ENCODE data around the gene CRIM1.
"Not testable (repeated sequence)": the region's sequence is repeated elsewhere in the genome, so short reads cannot be mapped to it uniquely, and the experiment has no call there.

Gene CRIM1

GRCh38 chr2:36355151-36355889 is at the start of gene CRIM1:
Gene CRIM1 (plus strand): TSS chr2:36355778. CDS start chr2:36356293, 515 bp downstream.
- DNase-seq, result no peak

- DNase-seq, result no peak
Observed at GRCh38 chr2:36307441-36307840, 48.1 kb upstream of the CRIM1 start.

- not testable (repeated sequence) for DNase-seq
Observed at GRCh38 chr2:36310444-36310843, 45.1 kb upstream of the CRIM1 start.

DNA sequence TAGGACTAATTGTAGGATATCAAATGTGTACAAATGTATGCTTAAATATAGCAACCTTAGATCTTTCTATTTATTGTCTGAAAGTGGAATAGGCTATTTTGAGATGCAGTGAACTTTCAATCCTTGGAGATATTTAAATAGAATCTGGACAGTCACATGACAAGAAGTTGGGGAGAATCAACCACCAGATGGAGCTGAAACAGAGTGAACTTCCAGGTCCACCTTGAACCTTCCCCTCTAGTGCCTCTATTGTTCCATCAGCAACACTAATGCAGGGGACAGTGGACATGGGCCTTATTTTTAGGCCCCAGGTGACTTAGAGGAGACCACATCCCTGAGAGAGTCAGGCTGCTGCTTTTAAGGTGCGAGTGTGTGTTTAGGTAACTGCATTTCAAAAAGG is 37.0 kb upstream of the CRIM1 start:
- DNase-seq, result no peak

- no peak for DNase-seq
Observed at GRCh38 chr2:36322108-36322507, 33.5 kb upstream of the CRIM1 start.

- no peak for DNase-seq
Observed at GRCh38 chr2:36326286-36326685, 29.3 kb upstream of the CRIM1 start.

GRCh38 chr2:36329251-36329650 is 26.3 kb upstream of the CRIM1 start:
- no peak for DNase-seq

DNA sequence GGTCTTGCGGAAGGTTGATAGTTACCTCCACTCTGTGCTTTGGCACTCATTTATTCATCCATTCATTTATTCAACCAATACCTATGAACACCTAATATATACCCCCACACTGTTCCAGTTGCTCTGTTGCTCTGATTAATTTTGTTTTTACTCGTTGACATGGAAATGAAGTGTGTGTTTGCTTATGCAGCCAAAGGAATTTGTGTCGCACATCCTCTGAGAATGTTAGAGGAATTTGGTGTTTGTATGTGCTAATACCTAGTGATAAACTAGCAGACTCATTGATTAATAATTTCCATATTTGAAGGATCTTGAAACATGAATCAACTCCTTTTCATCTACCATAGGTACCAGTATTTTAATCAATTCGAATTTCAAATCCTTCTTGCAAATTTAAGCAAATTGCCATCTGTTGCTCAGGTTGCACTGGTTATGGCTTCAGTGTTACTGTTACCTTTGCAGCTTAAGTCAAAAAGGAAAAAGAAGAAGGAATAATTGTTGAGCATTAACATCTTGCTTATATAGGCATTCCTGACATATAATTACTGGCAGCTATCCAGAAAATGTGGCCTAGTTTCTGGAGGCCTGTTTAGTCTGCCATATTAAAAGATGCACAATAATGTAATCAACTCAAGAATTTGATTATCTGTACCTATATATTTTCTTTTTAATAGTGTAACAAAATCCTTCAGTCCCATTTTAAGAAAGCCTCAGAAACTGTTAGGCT is 25.7 kb upstream of the CRIM1 start:
- no peak for DNase-seq

DNA sequence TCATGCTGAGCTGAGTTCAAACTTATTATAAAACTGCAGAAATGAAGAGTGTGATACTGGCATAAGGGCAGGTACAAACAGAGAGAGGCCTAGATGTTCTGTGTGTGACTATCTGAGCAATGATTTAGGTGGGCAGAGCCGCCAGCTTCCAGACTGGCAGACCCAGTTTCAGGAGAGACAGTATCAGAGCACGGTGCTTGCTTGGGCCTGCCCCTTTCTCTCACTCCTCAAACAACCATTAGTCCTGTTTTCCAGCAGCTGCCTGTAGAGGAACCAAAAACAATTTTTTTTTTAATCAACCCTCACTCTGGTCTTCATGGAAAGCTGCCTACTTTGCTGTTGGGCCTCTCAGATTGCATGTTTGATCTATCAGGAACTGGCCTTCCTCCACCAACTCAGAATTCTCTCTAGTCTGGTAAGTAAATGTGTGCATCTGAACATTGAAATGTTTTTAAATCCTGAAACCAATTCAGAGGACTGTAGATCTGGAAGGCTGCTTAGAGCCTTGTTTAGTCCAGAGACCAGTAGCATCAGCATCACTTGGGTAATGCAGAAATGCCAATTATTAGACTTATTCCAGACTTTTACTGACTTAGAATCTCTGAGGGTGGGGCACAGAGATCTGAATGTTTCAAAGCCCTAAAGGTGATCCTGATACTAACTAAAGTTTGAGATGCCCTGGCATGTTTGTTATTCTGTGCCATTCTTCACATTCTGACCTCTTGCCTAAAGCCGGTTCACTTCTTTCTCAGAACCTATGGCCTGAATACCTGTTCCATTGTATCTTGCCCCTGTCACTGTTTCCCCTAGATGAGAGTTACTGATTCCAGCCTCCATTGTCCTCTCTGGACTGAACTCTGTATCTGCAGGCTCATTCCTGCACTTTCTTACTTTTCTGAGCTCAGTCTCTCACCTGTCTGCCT is 24.8 kb upstream of the CRIM1 start:
- no peak for DNase-seq

DNA sequence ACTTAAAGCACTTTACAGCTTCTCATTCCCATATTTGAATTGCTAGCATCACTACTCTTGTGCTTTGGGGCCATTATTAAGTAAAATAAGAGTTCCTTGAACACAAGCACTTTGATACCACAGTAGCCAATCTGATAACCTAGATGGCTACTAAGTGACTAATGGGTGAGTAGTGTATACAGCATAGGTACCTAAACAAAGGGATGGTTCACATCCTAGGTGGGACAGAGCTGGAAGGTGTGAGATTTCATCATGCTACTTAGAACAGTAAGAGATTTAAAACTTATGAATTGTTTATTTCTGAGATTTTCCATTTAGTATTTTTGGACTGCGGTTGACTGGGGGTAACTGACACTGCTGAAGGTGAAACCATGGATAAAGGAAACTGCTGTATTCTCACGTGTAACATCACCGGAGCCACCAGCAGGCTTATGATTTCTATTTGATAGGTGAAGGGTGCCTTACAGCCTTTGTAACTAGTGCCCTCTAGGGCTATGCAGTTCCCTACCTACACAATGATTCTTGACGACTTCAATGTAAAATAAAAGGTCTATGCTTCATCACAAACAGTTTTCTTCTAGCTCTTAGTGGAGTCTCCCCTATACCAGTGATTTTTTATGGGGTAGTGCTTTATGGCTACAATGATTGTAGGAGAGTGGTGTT is 22.1 kb upstream of the CRIM1 start:
- DNase-seq, result no peak

GRCh38 chr2:36335597-36335996 is 20.0 kb upstream of the CRIM1 start:
- no peak for DNase-seq

GRCh38 chr2:36336321-36336720 is 19.3 kb upstream of the CRIM1 start:
- DNase-seq, result no peak

GRCh38 chr2:36337354-36337753 is 18.2 kb upstream of the CRIM1 start:
- DNase-seq, result no peak

GRCh38 chr2:36338124-36338826 is 17.3 kb upstream of the CRIM1 start:
- no peak for DNase-seq

GRCh38 chr2:36338827-36339145 is 16.8 kb upstream of the CRIM1 start:
- no peak for DNase-seq

DNA sequence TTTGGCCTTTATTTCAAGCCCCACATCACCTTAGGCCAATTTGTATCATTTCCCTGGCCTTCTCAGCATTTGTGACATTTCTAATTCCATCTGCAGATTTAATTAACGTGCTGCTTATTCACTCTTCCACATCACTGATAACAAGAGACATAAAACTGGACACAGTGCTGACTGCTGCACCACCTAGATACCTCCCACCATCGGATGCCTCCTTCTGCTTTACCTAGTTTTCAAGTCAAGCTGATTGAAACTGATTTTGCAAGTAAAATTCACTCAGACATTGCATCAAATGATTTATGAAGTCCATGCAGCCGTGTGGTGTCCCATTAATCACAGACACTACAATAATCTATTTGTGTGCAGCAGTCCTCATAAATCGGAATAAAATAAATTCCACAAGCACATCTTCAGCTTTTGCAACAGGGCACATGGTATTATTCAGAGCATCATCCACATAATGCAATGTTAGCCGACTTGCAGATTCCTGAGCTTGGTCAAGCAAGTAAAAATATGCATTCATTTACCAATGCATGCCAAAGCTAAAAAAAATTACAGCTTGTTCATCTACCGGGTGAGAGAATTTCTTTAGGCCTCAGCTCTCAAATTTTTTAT is 15.9 kb upstream of the CRIM1 start:
- no peak for DNase-seq

DNA sequence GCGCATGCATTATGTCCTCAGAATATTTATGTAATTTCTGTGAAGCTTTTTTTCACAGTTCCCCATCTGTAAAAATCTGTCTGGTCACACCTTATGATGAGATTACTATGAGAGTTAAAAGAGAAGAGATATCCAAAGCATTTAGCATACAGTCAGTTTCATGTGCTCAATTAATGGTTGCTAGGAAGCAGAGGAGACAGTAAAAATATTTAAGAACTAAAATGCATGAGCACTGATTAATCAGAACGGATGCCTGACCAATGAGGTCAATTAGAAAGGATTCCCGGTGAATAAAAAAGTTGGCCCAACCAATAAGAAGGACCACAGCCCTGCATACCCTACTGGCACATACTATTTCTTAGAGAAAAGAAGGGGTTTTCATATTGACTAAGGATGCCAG is 12.0 kb upstream of the CRIM1 start:
- no peak for DNase-seq

DNA sequence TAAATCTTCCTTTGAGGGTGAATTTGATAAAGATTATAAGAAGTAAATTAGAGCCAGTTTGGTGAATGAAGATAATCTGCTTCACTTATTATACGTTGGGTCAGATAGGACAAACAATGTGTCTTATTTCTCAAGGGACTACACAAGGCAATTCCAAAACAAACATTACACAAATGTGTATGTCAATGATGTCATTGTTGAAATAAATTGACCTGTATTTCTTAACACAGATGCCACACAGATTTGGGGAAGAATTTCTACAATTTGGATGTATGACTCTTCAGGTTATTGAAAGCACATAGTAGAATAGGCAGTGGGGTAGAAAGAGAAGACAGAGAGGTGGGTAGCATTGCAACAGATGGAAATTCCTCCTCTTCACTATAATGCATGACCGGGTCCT is 6.9 kb upstream of the CRIM1 start:
- no peak for DNase-seq

- no peak for DNase-seq
Observed at GRCh38 chr2:36351291-36351690, 4.3 kb upstream of the CRIM1 start.

GRCh38 chr2:36351736-36352349 is 3.7 kb upstream of the CRIM1 start:
- peak; percentile 23 for DNase-seq

DNA sequence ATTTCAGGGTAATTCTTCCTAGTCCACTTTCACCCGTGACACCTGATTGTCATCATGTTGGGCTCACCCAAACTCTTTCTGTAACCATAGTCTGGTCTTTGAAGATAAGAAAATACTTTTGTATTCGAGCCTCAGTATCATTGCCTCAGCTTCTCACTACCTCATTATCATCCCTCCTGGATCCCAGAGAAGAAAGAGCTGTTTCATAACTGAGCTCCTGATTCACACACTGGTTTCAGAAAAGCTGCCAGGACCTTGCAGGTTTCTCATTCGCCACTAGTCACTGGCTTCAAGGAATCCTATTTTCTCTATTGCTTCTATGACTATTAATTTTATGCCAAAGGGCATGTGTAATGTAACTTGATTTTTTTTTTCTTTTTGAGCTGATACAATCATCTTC is 2.9 kb upstream of the CRIM1 start:
- DNase-seq, result no peak

GRCh38 chr2:36354811-36355150 is 797 bp upstream of the CRIM1 start:
- no peak for DNase-seq
